NCI-H2107 treated with DMSO at 0.1 percent for 48 hours (cell line): ENCODE results near the gene SPC25.
"Not testable (repeated sequence)": the region's sequence is repeated elsewhere in the genome, so short reads cannot be mapped to it uniquely, and the experiment has no call there.

ENCODE experiments used
- DNase-seq: peaks from one replicate; lab custom pipeline; 2025; ENCODE audit not compliant: unreplicated experiment; lab: John Stamatoyannopoulos, UW

The SPC25 gene

GRCh38 chr2:168890006-168890782, at the start of gene SPC25:
SPC25 (minus strand) TSS chr2:168890430; CDS start chr2:168889519, 911 bp downstream.
- DNase-seq = peak; percentile 88

- DNase-seq = no peak
These were observed 49.7 kb upstream of the SPC25 start for GRCh38 chr2:168939918-168940317.

GRCh38 chr2:168939061-168939460, 48.8 kb upstream of the SPC25 start:
- DNase-seq = no peak

GRCh38 chr2:168935810-168936581, 45.8 kb upstream of the SPC25 start:
- DNase-seq = no peak

GRCh38 chr2:168934826-168935225, 44.6 kb upstream of the SPC25 start:
- DNase-seq = no peak

- not testable (repeated sequence) for DNase-seq
These were observed 41.9 kb upstream of the SPC25 start for GRCh38 chr2:168932174-168932573.

- no peak for DNase-seq
These were observed 40.0 kb upstream of the SPC25 start for GRCh38 chr2:168930242-168930641.

GRCh38 chr2:168929031-168929430, 38.8 kb upstream of the SPC25 start:
- DNase-seq = no peak

GRCh38 chr2:168928113-168928831, 38.0 kb upstream of the SPC25 start:
- DNase-seq = no peak

GRCh38 chr2:168926621-168927386, 36.6 kb upstream of the SPC25 start:
- DNase-seq = no peak

- peak; percentile 23 for DNase-seq
These were observed 30.4 kb upstream of the SPC25 start for GRCh38 chr2:168920504-168921157.

- DNase-seq = no peak
These were observed 26.1 kb upstream of the SPC25 start for GRCh38 chr2:168916331-168916675.

GRCh38 chr2:168915441-168916330, 25.5 kb upstream of the SPC25 start:
- DNase-seq = no peak

- no peak for DNase-seq
These were observed 23.3 kb upstream of the SPC25 start for GRCh38 chr2:168913495-168913894.

GRCh38 chr2:168912901-168913369, 22.7 kb upstream of the SPC25 start:
- DNase-seq = no peak

- DNase-seq = no peak
These were observed 22.2 kb upstream of the SPC25 start for GRCh38 chr2:168912466-168912865.

- DNase-seq = no peak
These were observed 20.1 kb upstream of the SPC25 start for GRCh38 chr2:168910330-168910729.

GRCh38 chr2:168907940-168908662, 17.9 kb upstream of the SPC25 start:
- DNase-seq = no peak

- no peak for DNase-seq
These were observed 14.1 kb upstream of the SPC25 start for GRCh38 chr2:168904358-168904757.
